Measurements from ENCODE around the gene ACOT13. TPM values are rescaled to one million over a fixed set of nuclear protein-coding genes. Genes with fewer than 3 reads are reported as not detected.
"Not testable (repeated sequence)": the region's sequence is repeated elsewhere in the genome, so short reads cannot be mapped to it uniquely, and the experiment has no call there.

Gene ACOT13
- polyA plus RNA-seq, 4 donors, result 10.5 to 26.9 (median 16.2) TPM

DNA sequence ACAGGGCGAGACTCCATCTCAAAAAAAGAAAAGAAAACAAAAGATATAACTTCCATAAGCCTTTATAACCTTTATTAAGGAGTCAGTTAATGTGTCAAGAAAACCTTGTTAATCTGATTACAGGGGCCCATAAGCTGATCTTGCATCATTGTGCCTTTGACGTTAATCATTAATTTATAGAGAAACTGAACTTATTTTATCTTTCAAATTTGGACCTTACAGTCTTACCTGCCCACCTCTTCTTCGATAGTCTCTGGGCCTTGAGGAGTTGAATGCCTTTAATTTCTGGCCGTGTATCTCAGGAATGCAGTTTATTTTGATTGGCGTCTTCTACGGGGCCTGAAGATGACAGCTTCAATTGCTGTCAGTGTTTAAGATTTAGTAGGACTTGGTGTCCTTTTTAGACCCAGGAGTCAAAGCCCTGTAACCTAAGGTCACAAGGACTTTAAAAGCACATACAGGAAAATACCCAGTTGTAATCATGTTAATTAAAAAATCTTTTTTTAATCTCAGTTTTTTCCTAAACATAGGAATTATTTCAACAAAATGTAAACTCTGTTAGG is 5.8 kb downstream of the ACOT13 start:
- peaks cover 1 to 37% of the 10 kb centered on the region in 2 donors for H3K9me3 ChIP-seq (ENCODE audit: control insufficient read depth in 2 of 2, insufficient read depth in 1 of 2, low read depth in 1 of 2, low read length in 1 of 2)
- peak; percentile 59 to 74 for DNase-seq
- peak overlapping the region in 1 of 3 donors; percentile 52 for H3K27ac ChIP-seq (ENCODE audit: low read depth in 1 of 3, low read length in 2 of 3)
- peaks cover 0 to 6% (median 0%) of the 10 kb centered on the region in 3 donors for H3K36me3 ChIP-seq (ENCODE audit: control insufficient read depth in 3 of 3, insufficient read depth in 2 of 3, low read depth in 1 of 3, low read length in 3 of 3)
- H3K4me1 ChIP-seq (ENCODE audit: control insufficient read depth in 3 of 3, insufficient read depth in 2 of 3, low read depth in 1 of 3, low read length in 2 of 3), result peaks cover 0 to 18% (median 4%) of the 10 kb centered on the region in 3 donors
- no peaks in the 10 kb centered on the region for H3K27me3 ChIP-seq (ENCODE audit: control insufficient read depth in 3 of 3, insufficient read depth in 3 of 3, low read length in 3 of 3)
- FAIRE-seq, result no peak
- H3K4me3 ChIP-seq (ENCODE audit: low read depth in 1 of 3, low read length in 3 of 3), result no peak overlapping the region
- WGBS, 3 donors, result 35 to 71% (median 37%) methylated on average over 6 of the region's 6 CpGs

GRCh38 chr6:24673625-24674024 is 6.7 kb downstream of the ACOT13 start:
- FAIRE-seq (no peak), DNase-seq (no peak)
- no peak overlapping the region for H3K27ac ChIP-seq (ENCODE audit: low read depth in 1 of 3, low read length in 2 of 3)
- H3K36me3 ChIP-seq (ENCODE audit: control insufficient read depth in 3 of 3, insufficient read depth in 2 of 3, low read depth in 1 of 3, low read length in 3 of 3), result peaks cover 0 to 6% (median 0%) of the 10 kb centered on the region in 3 donors
- H3K4me1 ChIP-seq (ENCODE audit: control insufficient read depth in 3 of 3, insufficient read depth in 2 of 3, low read depth in 1 of 3, low read length in 2 of 3), result peaks cover 0 to 13% (median 0%) of the 10 kb centered on the region in 3 donors
- 74 to 90% (median 85%) methylated on average over 2 of the region's 2 CpGs for WGBS, 3 donors
- peaks cover 1 to 31% of the 10 kb centered on the region in 2 donors for H3K9me3 ChIP-seq (ENCODE audit: control insufficient read depth in 2 of 2, insufficient read depth in 1 of 2, low read depth in 1 of 2, low read length in 1 of 2)
- no peak overlapping the region for H3K4me3 ChIP-seq (ENCODE audit: low read depth in 1 of 3, low read length in 3 of 3)
- no peaks in the 10 kb centered on the region for H3K27me3 ChIP-seq (ENCODE audit: control insufficient read depth in 3 of 3, insufficient read depth in 3 of 3, low read length in 3 of 3)

DNA sequence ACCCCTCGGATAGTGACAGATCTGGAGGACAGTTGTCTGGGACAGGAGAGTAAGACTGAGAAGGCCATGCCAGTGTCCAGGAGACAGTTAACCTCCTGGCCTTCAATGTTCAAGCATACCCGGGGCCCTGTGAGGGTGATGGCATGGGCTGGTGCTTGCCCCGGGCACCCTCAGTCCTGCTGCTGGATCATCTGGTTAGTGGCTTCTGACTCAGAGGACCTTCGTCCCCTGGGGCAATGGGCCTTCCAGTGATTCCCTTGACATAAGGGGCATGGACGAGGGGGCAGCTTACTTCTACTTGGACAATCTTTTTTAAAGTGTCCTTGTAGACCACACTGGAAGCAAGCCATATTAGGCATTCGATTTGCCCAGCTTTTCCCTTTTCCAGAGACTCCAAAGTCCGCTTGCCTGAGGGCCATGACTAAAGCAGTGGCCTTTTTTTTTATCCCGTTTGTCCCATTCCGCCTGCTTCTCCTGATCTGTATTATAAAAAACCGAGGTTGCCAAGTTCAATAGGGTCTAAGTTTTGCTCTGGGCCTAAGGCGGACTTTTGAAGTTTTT is 12.0 kb downstream of the ACOT13 start:
- H3K4me3 ChIP-seq (ENCODE audit: low read depth in 1 of 3, low read length in 3 of 3); FAIRE-seq; H3K27me3 ChIP-seq (ENCODE audit: control insufficient read depth in 3 of 3, insufficient read depth in 3 of 3, low read length in 3 of 3); DNase-seq: not testable (repeated sequence)
- H3K9me3 ChIP-seq (ENCODE audit: control insufficient read depth in 2 of 2, insufficient read depth in 1 of 2, low read depth in 1 of 2, low read length in 1 of 2), result peaks cover 1 to 18% of the 10 kb centered on the region in 2 donors
- peaks cover 0 to 11% (median 0%) of the 10 kb centered on the region in 3 donors for H3K36me3 ChIP-seq (ENCODE audit: control insufficient read depth in 3 of 3, insufficient read depth in 2 of 3, low read depth in 1 of 3, low read length in 3 of 3)
- peaks cover 0 to 10% (median 0%) of the 10 kb centered on the region in 3 donors for H3K4me1 ChIP-seq (ENCODE audit: control insufficient read depth in 3 of 3, insufficient read depth in 2 of 3, low read depth in 1 of 3, low read length in 2 of 3)
- 74 to 90% (median 88%) methylated on average over 10 to 11 of the region's 11 CpGs for WGBS, 3 donors
- H3K27ac ChIP-seq (ENCODE audit: low read depth in 1 of 3, low read length in 2 of 3), result peak overlapping the region in 1 of 3 donors; percentile 57

DNA sequence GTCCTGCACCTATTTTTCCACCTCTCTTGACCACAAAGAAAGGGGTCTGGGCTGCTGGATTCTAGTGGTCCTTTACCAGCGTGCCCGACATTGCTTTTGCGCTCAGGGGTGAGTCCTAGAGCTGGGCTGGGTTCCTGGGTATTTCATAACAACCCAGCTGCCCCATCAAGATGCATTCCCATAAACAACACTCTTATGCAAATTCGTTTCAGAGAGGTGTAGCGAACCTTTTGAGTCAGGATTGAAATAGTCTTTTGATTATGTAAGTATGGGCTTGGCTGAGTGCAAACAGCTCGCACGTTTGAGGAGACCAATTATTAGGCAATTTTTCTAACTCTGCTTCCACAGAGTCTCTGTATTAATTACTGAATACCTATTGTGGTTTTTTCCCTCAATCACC is 13.7 kb downstream of the ACOT13 start:
- H3K27ac ChIP-seq (ENCODE audit: low read depth in 1 of 3, low read length in 2 of 3), result no peak overlapping the region
- FAIRE-seq (no peak), DNase-seq (no peak)
- WGBS, 3 donors, result 88 to 90% (median 89%) methylated on average over 7 of the region's 7 CpGs
- H3K9me3 ChIP-seq (ENCODE audit: control insufficient read depth in 2 of 2, insufficient read depth in 1 of 2, low read depth in 1 of 2, low read length in 1 of 2), result peaks cover 0 to 9% of the 10 kb centered on the region in 2 donors
- peaks cover 0 to 14% (median 0%) of the 10 kb centered on the region in 3 donors for H3K4me1 ChIP-seq (ENCODE audit: control insufficient read depth in 3 of 3, insufficient read depth in 2 of 3, low read depth in 1 of 3, low read length in 2 of 3)
- no peak overlapping the region for H3K4me3 ChIP-seq (ENCODE audit: low read depth in 1 of 3, low read length in 3 of 3)
- H3K36me3 ChIP-seq (ENCODE audit: control insufficient read depth in 3 of 3, insufficient read depth in 2 of 3, low read depth in 1 of 3, low read length in 3 of 3), result peaks cover 0 to 7% (median 0%) of the 10 kb centered on the region in 3 donors
- no peaks in the 10 kb centered on the region for H3K27me3 ChIP-seq (ENCODE audit: control insufficient read depth in 3 of 3, insufficient read depth in 3 of 3, low read length in 3 of 3)

- Histone ChIP-seq H3K9me3 (ENCODE audit: control insufficient read depth in 2 of 2, insufficient read depth in 1 of 2, low read depth in 1 of 2, low read length in 1 of 2) (peaks cover 0 to 5% of the 10 kb centered on the region in 2 donors), H3K4me1 (ENCODE audit: control insufficient read depth in 3 of 3, insufficient read depth in 2 of 3, low read depth in 1 of 3, low read length in 2 of 3) (peaks cover 0 to 11% (median 0%) of the 10 kb centered on the region in 3 donors), H3K4me3 (ENCODE audit: low read depth in 1 of 3, low read length in 3 of 3) (no peak overlapping the region), H3K27me3 (ENCODE audit: control insufficient read depth in 3 of 3, insufficient read depth in 3 of 3, low read length in 3 of 3) (no peaks in the 10 kb centered on the region), H3K27ac (ENCODE audit: low read depth in 1 of 3, low read length in 2 of 3) (peak overlapping the region in 1 of 3 donors; percentile 50), H3K36me3 (ENCODE audit: control insufficient read depth in 3 of 3, insufficient read depth in 2 of 3, low read depth in 1 of 3, low read length in 3 of 3) (peaks cover 0 to 7% (median 0%) of the 10 kb centered on the region in 3 donors)
- 77 to 84% (median 80%) methylated on average over 12 of the region's 12 CpGs for WGBS, 3 donors
- no peak for DNase-seq
- FAIRE-seq, result no peak
Observed at GRCh38 chr6:24683297-24684296, 16.7 kb downstream of the ACOT13 start.

DNA sequence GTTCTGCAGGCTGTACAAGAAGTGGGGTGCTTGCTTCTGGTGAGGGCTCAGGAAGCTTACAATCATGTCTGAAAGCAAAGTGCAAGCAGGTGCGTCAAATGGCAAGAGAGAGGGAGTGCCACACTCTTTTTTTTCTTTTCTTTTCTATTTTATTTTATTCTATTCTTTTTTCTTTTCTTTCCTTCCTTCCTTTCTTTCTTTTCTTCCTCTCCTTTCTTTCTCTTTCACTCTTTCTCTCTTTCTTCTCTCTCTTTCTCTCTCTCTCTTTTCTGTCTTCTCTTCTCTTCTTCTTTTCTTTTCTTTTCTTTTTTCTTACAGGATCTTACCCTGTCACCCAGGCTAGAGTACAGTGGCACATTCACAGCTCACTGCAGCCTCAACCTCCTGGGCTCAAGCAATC is 19.5 kb downstream of the ACOT13 start:
- WGBS, 3 donors, result 83 to 92% (median 85%) methylated on average over 1 of the region's 1 CpG
- no peak for DNase-seq
- no peaks in the 10 kb centered on the region for H3K27me3 ChIP-seq (ENCODE audit: control insufficient read depth in 3 of 3, insufficient read depth in 3 of 3, low read length in 3 of 3)

DNA sequence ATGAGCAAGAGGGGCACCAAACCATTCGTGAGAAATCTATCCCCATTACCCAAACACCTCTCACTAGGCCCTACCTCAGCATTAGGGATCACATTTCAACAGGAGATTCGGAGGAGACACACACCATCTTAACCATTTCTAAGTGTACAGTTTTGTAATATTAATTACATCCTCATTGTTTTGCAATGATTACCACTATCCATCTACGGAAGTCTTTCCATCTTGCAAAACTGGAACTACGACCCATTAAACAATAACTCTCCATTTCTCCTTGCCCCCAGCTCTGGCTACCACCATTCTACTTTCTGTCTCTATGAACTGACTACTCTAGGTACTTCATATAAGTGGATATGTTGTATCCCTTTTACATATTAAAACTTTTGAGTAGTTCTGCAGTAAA is 20.1 kb downstream of the ACOT13 start:
- no peaks in the 10 kb centered on the region for H3K9me3 ChIP-seq (ENCODE audit: control insufficient read depth in 2 of 2, insufficient read depth in 1 of 2, low read depth in 1 of 2, low read length in 1 of 2)
- H3K4me3 ChIP-seq (ENCODE audit: low read depth in 1 of 3, low read length in 3 of 3), result no peak overlapping the region
- no peak for DNase-seq
- H3K4me1 ChIP-seq (ENCODE audit: control insufficient read depth in 3 of 3, insufficient read depth in 2 of 3, low read depth in 1 of 3, low read length in 2 of 3), result peaks cover 0 to 21% (median 0%) of the 10 kb centered on the region in 3 donors
- H3K36me3 ChIP-seq (ENCODE audit: control insufficient read depth in 3 of 3, insufficient read depth in 2 of 3, low read depth in 1 of 3, low read length in 3 of 3), result peaks cover 0 to under 1% (median 0%) of the 10 kb centered on the region in 3 donors
- no peak overlapping the region for H3K27ac ChIP-seq (ENCODE audit: low read depth in 1 of 3, low read length in 2 of 3)
- 87 to 90% (median 90%) methylated on average over 4 of the region's 4 CpGs for WGBS, 3 donors
- no peaks in the 10 kb centered on the region for H3K27me3 ChIP-seq (ENCODE audit: control insufficient read depth in 3 of 3, insufficient read depth in 3 of 3, low read length in 3 of 3)
- FAIRE-seq, result no peak

More for the DNA sequence above, 19.5 kb downstream of the ACOT13 start:
- Histone ChIP-seq H3K4me3 (ENCODE audit: low read depth in 1 of 3, low read length in 3 of 3) (no peak overlapping the region), H3K36me3 (ENCODE audit: control insufficient read depth in 3 of 3, insufficient read depth in 2 of 3, low read depth in 1 of 3, low read length in 3 of 3) (peaks cover 0 to 5% (median 0%) of the 10 kb centered on the region in 3 donors), H3K9me3 (ENCODE audit: control insufficient read depth in 2 of 2, insufficient read depth in 1 of 2, low read depth in 1 of 2, low read length in 1 of 2) (peaks cover 0 to 2% of the 10 kb centered on the region in 2 donors), H3K27ac (ENCODE audit: low read depth in 1 of 3, low read length in 2 of 3) (no peak overlapping the region), H3K4me1 (ENCODE audit: control insufficient read depth in 3 of 3, insufficient read depth in 2 of 3, low read depth in 1 of 3, low read length in 2 of 3) (peaks cover 0 to 18% (median 0%) of the 10 kb centered on the region in 3 donors)
- no peak for FAIRE-seq

GRCh38 chr6:24689964-24690363 is 23.1 kb downstream of the ACOT13 start:
- Histone ChIP-seq H3K4me1 (ENCODE audit: control insufficient read depth in 3 of 3, insufficient read depth in 2 of 3, low read depth in 1 of 3, low read length in 2 of 3) (peaks cover 0 to 14% (median 0%) of the 10 kb centered on the region in 3 donors), H3K27me3 (ENCODE audit: control insufficient read depth in 3 of 3, insufficient read depth in 3 of 3, low read length in 3 of 3) (no peaks in the 10 kb centered on the region), H3K4me3 (ENCODE audit: low read depth in 1 of 3, low read length in 3 of 3) (no peak overlapping the region), H3K9me3 (ENCODE audit: control insufficient read depth in 2 of 2, insufficient read depth in 1 of 2, low read depth in 1 of 2, low read length in 1 of 2) (no peaks in the 10 kb centered on the region), H3K27ac (ENCODE audit: low read depth in 1 of 3, low read length in 2 of 3) (no peak overlapping the region), H3K36me3 (ENCODE audit: control insufficient read depth in 3 of 3, insufficient read depth in 2 of 3, low read depth in 1 of 3, low read length in 3 of 3) (no peaks in the 10 kb centered on the region)
- 91 to 98% (median 95%) methylated on average over 2 of the region's 2 CpGs for WGBS, 3 donors
- DNase-seq (no peak), FAIRE-seq (no peak)
